ENCODE data around the gene CRTAP. TPM values are rescaled to one million over a fixed set of nuclear protein-coding genes. Genes with fewer than 3 reads are reported as not detected.
A peak's percentile ranks its signal among the peaks of the same experiment; 100 is the strongest.
"Not testable (repeated sequence)": the region's sequence is repeated elsewhere in the genome, so short reads cannot be mapped to it uniquely, and the experiment has no call there.

Gene CRTAP
- total RNA-seq, 2 experiments from 2014 or later: 36.0 to 39.4 TPM

DNA sequence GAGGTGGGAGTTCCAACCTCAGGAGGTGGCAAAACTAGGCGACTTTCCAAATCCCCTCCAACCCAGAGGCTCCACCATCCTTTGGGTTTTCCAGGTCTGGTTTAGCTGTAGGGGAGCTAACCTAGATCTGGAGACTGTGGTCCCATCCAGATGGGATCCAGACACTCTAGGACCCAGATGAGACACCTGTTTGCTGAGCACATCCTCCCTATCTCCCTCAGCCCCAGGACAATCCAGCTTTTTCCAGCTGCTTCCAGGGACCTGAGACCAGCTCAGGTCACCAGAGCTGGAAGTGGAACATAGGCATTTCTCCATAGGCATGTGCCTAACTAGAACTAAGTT lies 18.2 kb downstream of the CRTAP start:
- no peak for ATAC-seq (ENCODE audit: low read depth)
- Mint-ChIP-seq H3K4me3 (no peak overlapping the region), H3K9me3 (no peaks in the 10 kb centered on the region), H3K27me3 (no peaks in the 10 kb centered on the region), H3K36me3 (peaks cover 7% of the 10 kb centered on the region), H3K27ac (no peak overlapping the region), H3K4me1 (peaks cover 12% of the 10 kb centered on the region)
- POLR2A ChIA-PET: interaction anchor here (1.9 kb wide), 1 partner anchor 241 kb away, joined by 9 read pairs; no protein-coding TSS in a partner anchor
- DNase-seq: no peak

DNA sequence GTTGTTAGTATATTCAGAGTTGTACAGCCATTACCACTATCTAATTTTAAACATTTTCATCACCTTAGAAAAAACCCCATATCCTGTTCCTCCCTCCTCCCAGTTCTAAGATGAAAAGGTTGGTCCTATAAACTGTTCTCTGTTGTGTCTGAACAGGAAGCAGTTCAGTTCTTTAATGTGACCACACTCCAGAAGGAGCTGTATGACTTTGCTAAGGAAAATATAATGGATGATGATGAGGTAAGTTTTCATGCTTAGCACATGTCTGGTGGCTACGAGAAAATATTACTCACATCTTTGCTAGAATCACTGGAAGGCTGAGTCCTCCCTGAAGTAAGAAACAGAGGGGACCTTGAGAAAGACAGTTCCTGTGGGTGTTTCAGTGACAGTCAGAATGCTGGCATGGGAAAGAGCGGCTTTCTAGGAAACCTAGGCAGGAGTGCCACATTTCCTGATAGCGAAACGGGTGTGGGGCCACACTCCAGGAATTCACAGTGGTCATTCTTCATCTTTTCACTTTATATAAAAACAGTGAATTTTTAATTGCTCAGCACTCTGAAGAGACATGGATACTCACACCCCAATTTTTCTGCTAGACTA lies 20.3 kb downstream of the CRTAP start:
- Mint-ChIP-seq H3K9me3 (no peaks in the 10 kb centered on the region), H3K27ac (no peak overlapping the region), H3K27me3 (no peaks in the 10 kb centered on the region), H3K4me1 (peaks cover 12% of the 10 kb centered on the region), H3K36me3 (peaks cover 12% of the 10 kb centered on the region), H3K4me3 (no peak overlapping the region)
- POLR2A ChIA-PET: no interaction called here
- ATAC-seq (ENCODE audit: low read depth): peak; percentile 47
- no peak for DNase-seq

DNA sequence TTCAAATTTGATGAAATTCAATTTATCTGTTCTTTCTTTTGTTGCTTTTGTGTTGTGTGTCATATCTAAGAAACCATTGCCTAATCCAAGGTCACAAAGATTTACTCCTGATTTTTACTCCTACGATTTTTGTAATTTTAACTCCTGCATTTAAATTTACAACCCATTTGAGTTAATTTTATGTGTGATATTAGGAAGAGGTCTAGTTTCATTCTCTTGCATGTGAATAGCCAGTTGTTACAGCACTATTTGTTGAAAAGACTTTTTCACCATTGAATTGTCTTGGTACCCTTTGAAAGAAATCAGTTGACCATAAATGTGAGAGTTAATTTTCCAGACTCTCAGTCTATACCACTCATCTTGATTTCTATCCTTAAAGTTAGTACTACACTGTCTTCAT lies 23.9 kb downstream of the CRTAP start:
- ATAC-seq (ENCODE audit: low read depth): no peak
- Mint-ChIP-seq H3K9me3 (no peaks in the 10 kb centered on the region), H3K27ac (no peak overlapping the region), H3K4me1 (peaks cover 12% of the 10 kb centered on the region), H3K4me3 (no peak overlapping the region), H3K27me3 (no peaks in the 10 kb centered on the region), H3K36me3 (peaks cover 15% of the 10 kb centered on the region)
- DNase-seq: no peak
- POLR2A ChIA-PET: no interaction called here

DNA sequence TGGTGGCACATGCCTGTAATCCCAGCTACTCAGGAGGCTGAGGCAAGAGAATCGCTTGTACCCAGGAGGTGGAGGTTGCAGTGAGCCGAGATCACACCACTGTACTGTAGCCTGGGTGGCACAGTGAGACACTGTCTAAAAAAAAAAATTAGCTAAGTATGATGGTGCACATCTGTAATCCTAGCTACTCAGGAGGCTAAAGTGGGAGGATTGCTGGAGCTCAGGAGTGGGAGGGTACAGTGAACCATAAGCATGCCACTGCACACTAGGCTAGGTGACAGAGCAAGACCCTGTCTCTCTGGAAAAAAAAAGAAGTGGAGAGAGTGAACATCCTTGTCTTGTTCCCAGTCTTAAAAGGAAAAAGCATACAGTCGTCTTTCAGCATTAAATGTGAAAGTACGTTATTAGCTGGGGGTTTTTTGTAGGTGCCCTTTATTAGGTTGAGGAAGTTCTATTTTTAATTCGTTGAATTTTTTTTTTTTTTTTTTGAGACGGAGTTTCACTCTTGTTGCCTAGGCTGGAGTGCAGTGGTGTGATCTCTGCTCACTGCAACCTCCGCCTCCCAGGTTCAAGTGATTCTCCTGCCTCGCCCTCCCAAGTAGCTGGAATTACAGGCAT lies 25.3 kb downstream of the CRTAP start:
- H3K36me3 Mint-ChIP-seq: peaks cover 15% of the 10 kb centered on the region
- ATAC-seq (ENCODE audit: low read depth); H3K9me3 Mint-ChIP-seq; DNase-seq; H3K4me1 Mint-ChIP-seq; H3K27me3 Mint-ChIP-seq; H3K27ac Mint-ChIP-seq; H3K4me3 Mint-ChIP-seq: not testable (repeated sequence)
- POLR2A ChIA-PET: interaction anchor here (0.5 kb wide), 1 partner anchor 590 kb away, joined by 3 read pairs; no protein-coding TSS in a partner anchor

DNA sequence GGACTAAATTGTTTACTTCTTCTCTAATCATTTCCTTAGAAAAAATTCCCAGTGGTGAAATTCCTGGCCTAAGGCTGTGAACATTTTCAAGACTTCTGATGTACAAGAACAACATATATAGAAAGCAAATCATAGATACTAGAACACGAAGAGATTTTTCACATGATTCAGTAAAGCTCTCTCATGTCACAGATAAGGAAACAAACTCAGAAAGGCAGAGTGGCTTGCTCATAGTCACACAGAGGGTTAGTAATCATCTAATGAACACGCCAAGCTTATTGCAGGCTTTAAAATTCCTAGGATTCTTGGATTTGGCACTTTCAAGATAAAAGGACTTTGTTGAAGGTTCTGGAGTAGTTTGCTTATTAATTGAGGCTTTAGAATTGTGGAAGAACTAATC lies 26.2 kb downstream of the CRTAP start:
- Mint-ChIP-seq H3K27ac (no peak overlapping the region), H3K9me3 (no peaks in the 10 kb centered on the region), H3K4me1 (peaks cover 4% of the 10 kb centered on the region), H3K27me3 (no peaks in the 10 kb centered on the region), H3K36me3 (peaks cover 15% of the 10 kb centered on the region), H3K4me3 (no peak overlapping the region)
- ATAC-seq (ENCODE audit: low read depth) (no peak), DNase-seq (no peak)
- POLR2A ChIA-PET: no interaction called here

DNA sequence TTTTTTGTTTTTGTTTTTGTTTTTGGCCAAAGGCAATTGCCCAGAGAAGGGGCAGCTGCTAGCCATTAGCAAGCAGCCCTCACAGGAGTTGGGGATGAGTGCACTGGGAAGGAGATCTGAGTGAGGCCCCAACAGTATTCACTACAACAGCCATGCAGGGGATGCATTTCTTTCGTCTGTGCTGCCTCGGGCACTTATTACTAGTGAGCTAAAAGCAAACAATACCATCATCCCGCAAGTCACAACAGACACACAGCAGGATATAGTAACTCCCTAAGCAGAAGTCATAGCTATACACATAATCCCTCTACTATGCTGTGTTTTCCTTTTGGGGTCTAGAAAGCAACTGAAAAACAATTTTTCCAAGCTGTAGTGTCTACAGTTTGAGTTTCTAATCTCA lies 27.2 kb downstream of the CRTAP start:
- ATAC-seq (ENCODE audit: low read depth) (no peak), DNase-seq (no peak)
- POLR2A ChIA-PET: no interaction called here
- H3K4me3 Mint-ChIP-seq: no peak overlapping the region
- peaks cover 4% of the 10 kb centered on the region for H3K4me1 Mint-ChIP-seq
- H3K27ac Mint-ChIP-seq: no peak overlapping the region
- peaks cover 12% of the 10 kb centered on the region for H3K36me3 Mint-ChIP-seq
- H3K9me3 Mint-ChIP-seq: no peaks in the 10 kb centered on the region
- no peaks in the 10 kb centered on the region for H3K27me3 Mint-ChIP-seq

DNA sequence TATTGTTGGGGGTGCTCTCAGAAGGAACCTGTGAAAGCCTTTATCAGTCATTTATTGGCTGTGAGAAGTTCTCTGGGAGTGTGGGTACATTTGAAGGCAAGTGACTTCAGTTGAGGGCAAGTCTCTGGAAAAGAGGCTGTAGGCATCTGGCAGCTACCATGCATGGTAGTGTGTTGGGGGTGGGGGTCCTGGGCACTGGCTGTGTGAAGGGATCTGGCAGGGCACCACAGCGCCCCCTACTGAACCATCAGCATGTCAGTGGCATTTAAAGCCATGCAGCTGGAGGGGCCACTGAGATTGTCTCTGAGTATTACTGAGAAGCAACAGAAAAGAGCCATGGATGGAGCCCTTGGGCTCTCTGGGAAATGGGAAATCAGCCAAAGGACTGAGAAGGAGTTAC lies 30.6 kb downstream of the CRTAP start:
- H3K9me3 Mint-ChIP-seq: no peaks in the 10 kb centered on the region
- POLR2A ChIA-PET: no interaction called here
- no peaks in the 10 kb centered on the region for H3K4me1 Mint-ChIP-seq
- peaks cover 3% of the 10 kb centered on the region for H3K36me3 Mint-ChIP-seq
- H3K4me3 Mint-ChIP-seq: no peak overlapping the region
- peaks cover 9% of the 10 kb centered on the region for H3K27me3 Mint-ChIP-seq
- ATAC-seq (ENCODE audit: low read depth) (no peak), DNase-seq (no peak)
- no peak overlapping the region for H3K27ac Mint-ChIP-seq

DNA sequence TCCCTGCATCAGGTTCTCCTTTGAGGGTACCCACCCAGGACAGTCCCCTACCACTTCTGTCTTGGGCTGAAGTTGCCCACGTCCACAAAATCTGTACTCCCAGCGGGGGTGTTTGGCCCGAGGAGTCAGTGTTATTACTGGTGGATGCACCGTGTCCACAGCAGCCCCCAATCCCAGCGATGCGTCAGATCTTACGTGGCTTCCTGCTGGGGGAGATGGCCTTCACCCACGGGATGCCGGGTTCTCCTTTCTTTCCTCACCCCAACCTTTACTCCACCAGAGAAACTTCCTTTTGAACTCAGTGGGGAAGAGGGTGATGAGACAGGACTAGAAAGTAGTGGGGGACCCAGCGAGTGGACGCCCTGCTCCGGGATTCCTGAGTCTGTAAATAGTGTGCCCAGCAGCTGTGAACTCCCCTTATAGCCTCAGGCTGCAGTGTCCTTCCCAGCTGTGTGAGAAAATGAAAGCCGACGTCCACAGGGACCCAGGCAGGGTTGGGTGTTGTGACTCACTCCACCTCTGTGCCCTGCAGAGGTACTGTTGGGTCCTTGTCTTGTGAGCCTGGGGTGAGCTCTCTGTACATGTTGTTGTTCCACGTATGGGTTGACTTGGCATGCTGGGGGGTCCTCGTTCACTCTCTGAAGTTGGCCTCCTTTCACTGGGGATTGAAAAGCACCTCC lies 31.5 kb downstream of the CRTAP start:
- Mint-ChIP-seq H3K27me3 (peaks cover 9% of the 10 kb centered on the region), H3K4me1 (no peaks in the 10 kb centered on the region), H3K9me3 (no peaks in the 10 kb centered on the region), H3K4me3 (no peak overlapping the region), H3K36me3 (peaks cover 3% of the 10 kb centered on the region), H3K27ac (no peak overlapping the region)
- DNase-seq (no peak), ATAC-seq (ENCODE audit: low read depth) (no peak)
- POLR2A ChIA-PET: no interaction called here

DNA sequence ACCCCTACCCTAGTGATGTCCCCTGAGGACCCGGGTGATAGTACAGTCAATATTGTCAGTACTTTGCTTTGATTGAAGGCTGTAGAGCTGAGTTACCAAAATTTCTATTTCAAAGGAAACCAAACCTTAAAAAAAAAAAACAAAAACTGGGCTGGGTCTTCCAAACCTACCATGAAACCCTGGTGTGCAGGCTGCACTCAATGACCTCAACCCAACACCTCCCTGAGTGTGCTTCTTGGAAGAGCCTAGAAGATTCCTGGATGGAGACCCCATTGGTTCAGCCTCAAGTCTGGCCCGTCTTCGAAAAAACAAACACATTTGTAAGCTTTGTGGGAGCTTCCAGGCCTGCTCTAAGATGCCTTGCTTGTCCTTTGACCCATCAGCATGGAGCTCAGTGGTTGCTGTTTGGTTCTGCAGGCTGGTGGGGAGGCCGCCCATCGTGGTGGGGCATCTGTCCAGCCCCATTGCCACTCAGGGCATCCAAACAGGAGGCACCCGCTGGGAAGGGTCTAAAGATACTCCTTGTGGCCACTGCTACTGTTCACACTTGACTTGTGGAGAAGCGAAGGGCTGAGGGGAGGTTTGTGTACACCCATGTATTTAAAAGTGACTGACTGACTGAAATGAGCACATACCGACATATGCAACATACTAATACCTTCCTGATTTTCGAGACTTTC lies 32.2 kb downstream of the CRTAP start:
- Mint-ChIP-seq H3K4me3 (no peak overlapping the region), H3K27ac (no peak overlapping the region), H3K9me3 (no peaks in the 10 kb centered on the region), H3K4me1 (no peaks in the 10 kb centered on the region), H3K27me3 (peaks cover 9% of the 10 kb centered on the region), H3K36me3 (peaks cover 3% of the 10 kb centered on the region)
- no peak for DNase-seq
- ATAC-seq (ENCODE audit: low read depth): no peak
- POLR2A ChIA-PET: no interaction called here

DNA sequence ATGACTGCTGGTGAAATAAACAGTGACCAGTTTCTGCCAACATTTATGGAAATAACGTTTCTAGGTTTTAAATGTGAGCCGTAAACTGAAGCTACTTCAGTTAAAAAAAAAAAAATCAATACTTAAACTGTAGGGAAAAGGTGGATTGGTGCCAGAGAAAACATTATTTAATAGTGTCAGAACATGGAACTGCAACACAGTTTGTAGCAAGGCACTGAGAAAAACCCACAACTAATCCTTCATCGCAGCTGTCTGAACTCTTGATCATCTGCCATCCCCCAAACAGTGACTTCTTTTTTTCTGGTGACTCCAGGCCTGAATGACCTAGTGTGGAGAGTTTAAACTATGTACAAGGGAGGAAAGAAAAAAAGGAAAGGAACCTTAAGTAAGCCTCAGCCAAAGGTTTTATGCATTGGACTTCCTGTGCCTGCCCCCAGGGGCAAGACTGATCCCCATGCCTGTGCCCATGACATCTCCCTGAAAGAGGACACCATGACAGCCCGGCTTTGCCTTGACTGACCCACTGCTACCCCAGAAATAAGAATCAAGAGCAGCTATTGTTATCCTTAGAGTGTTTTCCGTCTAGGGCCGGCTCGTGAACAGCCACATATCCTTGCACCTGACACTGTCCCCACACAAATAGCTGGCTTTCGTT lies 33.1 kb downstream of the CRTAP start:
- Mint-ChIP-seq H3K36me3 (peaks cover 3% of the 10 kb centered on the region), H3K4me3 (no peak overlapping the region), H3K9me3 (no peaks in the 10 kb centered on the region), H3K4me1 (no peaks in the 10 kb centered on the region), H3K27me3 (peaks cover 11% of the 10 kb centered on the region), H3K27ac (no peak overlapping the region)
- DNase-seq: no peak
- no peak for ATAC-seq (ENCODE audit: low read depth)
- POLR2A ChIA-PET: no interaction called here

DNA sequence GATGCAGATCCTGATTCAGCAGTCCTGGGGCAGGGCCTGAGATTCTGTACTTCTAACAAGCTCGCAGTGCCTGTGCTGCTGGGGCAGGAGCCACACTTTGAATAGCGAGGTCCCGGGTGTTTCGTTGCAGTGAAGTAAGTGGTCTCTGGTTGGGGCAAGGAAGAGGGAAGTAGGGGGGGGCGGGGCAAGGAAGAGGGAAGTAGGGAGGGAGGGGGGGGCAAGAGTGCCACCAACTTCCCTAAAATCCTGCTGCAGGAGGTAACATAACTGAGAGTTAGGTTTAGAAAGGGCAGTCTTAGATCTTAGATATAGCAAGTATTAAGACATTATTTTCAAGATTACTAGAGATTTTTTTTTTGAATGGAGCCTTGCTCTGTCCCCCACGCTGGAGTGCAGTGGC lies 35.5 kb downstream of the CRTAP start:
- Mint-ChIP-seq H3K27ac (no peak overlapping the region), H3K27me3 (peaks cover 14% of the 10 kb centered on the region), H3K4me1 (no peaks in the 10 kb centered on the region), H3K9me3 (no peaks in the 10 kb centered on the region), H3K36me3 (no peaks in the 10 kb centered on the region), H3K4me3 (no peak overlapping the region)
- ATAC-seq (ENCODE audit: low read depth): no peak
- POLR2A ChIA-PET: no interaction called here
- no peak for DNase-seq

DNA sequence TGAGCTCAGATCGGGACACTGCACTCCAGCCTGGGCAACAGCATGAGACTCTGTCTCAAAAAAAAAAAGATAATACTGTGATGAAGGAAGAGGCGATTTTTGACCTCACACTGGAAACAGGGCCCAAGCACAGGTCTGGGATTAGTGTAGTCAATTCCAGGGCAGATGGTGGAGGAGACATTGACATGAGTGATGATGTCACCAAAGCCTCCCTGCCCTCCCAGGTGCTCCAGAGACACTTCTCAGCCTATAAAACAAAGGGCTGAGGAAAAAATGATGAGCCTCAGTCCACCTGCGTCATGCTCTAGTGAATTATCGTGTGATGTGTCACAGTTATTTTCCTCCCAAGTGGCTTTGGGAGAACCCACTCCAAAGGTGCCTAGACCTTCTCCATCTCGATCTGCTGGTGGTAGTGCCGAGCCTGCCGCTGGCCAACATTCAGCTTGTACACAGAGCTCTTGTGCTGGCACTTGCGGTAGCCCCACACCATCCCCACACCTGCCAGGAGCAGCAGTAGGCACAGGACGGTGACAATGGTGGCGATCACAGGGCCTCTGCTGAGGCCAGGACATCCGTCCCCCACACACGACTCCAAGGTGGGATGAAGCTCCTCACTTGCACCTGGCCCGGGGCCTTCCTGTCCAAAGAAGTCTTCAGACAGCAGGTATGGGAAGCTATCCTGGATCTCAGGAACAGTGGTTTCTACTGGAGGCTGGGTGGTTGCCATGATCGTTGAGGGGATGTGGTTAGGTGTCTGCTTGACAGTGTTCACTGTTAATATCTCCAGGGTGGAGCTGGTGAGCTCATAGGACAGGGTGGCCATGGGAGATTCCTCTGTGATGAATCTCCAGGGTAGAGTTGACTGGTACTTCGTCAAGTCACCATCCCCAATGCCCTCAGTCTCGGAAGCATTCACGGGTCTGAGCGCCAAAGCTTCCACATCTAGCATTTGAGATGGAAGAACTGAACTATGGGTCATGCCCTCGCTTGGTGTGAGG lies 38.8 kb downstream of the CRTAP start:
- Mint-ChIP-seq H3K9me3 (no peaks in the 10 kb centered on the region), H3K27ac (no peak overlapping the region), H3K36me3 (no peaks in the 10 kb centered on the region), H3K4me3 (no peak overlapping the region), H3K4me1 (no peaks in the 10 kb centered on the region), H3K27me3 (peaks cover 14% of the 10 kb centered on the region)
- POLR2A ChIA-PET: interaction anchor here (0.6 to 0.7 kb wide), 2 partner anchors 160 to 311 kb away, joined by 3 read pairs; no protein-coding TSS in a partner anchor
- DNase-seq (no peak), ATAC-seq (ENCODE audit: low read depth) (no peak)

All from activated naive CD8-positive, alpha-beta T cell treated with anti-CD3 and anti-CD28 coated beads, Interleukin-2, amount 10 ng/mL, durations not matched to agents 7 days and 5 days (primary cell).